HG03103 (cell line): ENCODE data around the gene SALL4.
"Not testable (repeated sequence)": the region's sequence is repeated elsewhere in the genome, so short reads cannot be mapped to it uniquely, and the experiment has no call there.

Source experiments
- ATAC-seq: cut with Tn5 transposase; IDR thresholded peaks from one replicate; pipeline ENCODE4 v1.9.1; 2021; ENCODE audit warnings: low read depth; ENCODE audit not compliant: unreplicated experiment

SALL4 gene

DNA sequence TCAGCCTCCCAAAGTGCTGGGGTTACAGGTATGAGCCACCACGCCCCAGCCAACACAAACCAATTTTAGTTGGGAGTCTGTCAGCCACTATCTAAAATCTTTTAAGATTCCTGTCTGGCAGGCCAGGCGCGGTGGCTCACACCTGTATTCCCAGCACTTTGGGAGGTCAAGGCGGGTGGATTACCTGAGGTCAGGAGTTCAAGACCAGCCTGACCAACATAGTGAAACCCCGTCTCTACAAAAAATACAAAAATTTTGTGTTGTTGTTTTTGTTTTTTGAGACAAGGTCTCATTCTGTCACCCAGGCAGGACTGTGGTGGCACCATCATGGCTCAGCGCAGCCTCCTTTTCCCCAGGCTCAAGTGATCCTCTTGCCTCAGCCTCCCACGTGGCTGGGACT is 62.0 kb downstream of the SALL4 start:
- not testable (repeated sequence) for ATAC-seq

GRCh38 chr20:51739722-51740249 is 62.5 kb downstream of the SALL4 start:
- no peak for ATAC-seq

- ATAC-seq = no peak
Measured at GRCh38 chr20:51738877-51739447, 63.4 kb downstream of the SALL4 start.

DNA sequence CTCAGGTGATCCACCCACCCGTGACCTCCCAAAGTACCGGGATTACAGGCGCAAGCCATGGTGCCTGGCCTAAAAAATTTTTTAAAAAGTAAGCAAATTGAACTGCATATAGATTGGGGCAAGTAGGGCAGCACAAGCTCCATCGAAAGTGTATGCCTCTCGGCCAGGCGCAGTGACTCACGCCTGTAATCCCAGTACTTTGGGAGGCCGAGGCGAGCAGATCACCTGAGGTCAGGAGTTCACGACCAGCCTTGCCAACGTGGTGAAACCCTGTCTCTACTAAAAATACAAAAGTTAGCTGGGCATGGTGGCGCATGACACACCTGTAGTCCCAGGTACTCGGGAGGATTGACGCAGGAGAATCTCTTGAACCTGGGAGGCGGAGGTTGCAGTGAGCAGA is 64.1 kb downstream of the SALL4 start:
- ATAC-seq = not testable (repeated sequence)

GRCh38 chr20:51736947-51737346 is 65.4 kb downstream of the SALL4 start:
- ATAC-seq = no peak

GRCh38 chr20:51735728-51736600 is 66.4 kb downstream of the SALL4 start:
- ATAC-seq = no peak

- ATAC-seq = no peak
Measured at GRCh38 chr20:51734876-51735720, 67.2 kb downstream of the SALL4 start.

- ATAC-seq = no peak
Measured at GRCh38 chr20:51733070-51733469, 69.3 kb downstream of the SALL4 start.
